BJ (cell line): ENCODE data around the gene AJM1. TPM values are rescaled to one million over a fixed set of nuclear protein-coding genes. Genes with fewer than 3 reads are reported as not detected.
"Not testable (repeated sequence)": the region's sequence is repeated elsewhere in the genome, so short reads cannot be mapped to it uniquely, and the experiment has no call there.

Experiments used
- CTCF ChIA-PET: fragments of 350-600 bp; formaldehyde crosslinking; extraction: SDS; loops from one replicate; lab custom pipeline; 2021; ENCODE audit warnings: antibody characterized with exemption, inconsistent platforms; lab: Yijun Ruan, JAX
- POLR2A ChIA-PET: fragments of 300-600 bp; sonication (Branson Sonifier 250); formaldehyde crosslinking; extraction: SDS; loops from one replicate; lab custom pipeline; 2021; ENCODE audit warnings: antibody characterized with exemption; lab: Charles Lee
- DNase-seq: peaks from one replicate; pipeline ENCODE4 v3.0.0-alpha.2; 2011; ENCODE audit warnings: low read depth
- H3K27me3 ChIP-seq: 2 replicates; pipeline ENCODE4 v1.6.0; 2011; ENCODE audit warnings: low read length; ENCODE audit not compliant: control insufficient read depth, insufficient read depth
- H3K36me3 ChIP-seq: 2 replicates; pipeline ENCODE4 v1.5.1; 2011; ENCODE audit warnings: low read length; ENCODE audit not compliant: control insufficient read depth, insufficient read depth
- H3K4me3 ChIP-seq: 2 replicates; pipeline ENCODE4 v1.5.1; 2011; ENCODE audit warnings: low read depth, mild to moderate bottlenecking, control low read depth, low read length
- polyA plus RNA-seq: library from polyadenylated mRNA; depleted of rRNA; stranded (reverse); fragments of >200 nt; gene quantifications from 2 replicates; pipeline ENCODE4 v1.2.3, GENCODE V29; 2011
- TF ChIP-seq, protein P1 (sequence below): IDR thresholded peaks from 2 replicates; pipeline ENCODE4 v1.5.1; 2011; ENCODE audit warnings: low read depth, mild to moderate bottlenecking, control low read depth, inconsistent platforms, low read length, moderate library complexity; ENCODE audit not compliant: insufficient read depth

The AJM1 gene
- polyA plus RNA-seq, 1 experiment = 0.86 TPM

DNA sequence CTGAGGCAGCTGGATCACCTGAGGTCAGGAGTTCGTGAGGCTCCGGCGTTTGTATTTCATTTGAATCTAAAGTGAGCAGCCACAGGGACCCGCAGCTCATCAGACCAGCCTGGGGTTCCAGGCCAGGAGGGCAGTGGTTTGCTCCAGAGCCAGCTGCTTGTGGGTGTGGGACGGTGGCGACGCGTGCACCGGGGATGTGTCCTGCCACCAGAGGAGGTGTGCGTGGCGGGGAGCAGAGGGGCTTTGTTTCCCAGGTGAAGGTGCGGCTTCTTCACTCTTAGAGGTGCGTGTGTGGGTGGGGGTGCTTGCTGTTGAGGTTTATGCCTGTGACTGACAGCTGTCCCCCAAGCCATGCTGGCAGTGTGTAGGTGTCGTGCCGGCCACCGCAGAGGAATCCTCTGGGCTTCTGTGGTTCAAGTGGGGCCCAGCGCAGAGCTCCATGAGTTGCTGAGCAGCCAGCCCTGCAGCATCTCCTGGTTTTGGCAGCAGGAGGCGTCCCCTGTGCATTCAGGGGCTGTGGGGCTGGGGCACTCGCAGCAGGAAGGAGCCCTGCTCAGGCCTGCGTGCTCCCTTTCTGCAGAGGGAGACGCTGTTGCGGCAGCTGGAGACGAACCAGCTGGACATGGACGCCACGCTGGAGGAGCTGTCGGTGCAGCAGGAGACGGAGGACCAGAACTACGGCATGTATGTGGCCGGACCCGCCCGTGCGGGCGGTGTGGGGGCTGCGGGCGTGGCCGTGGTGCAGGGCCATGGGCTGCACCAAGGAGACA lies 6.9 kb upstream of the AJM1 start:
- ChIA-PET CTCF (interaction anchor here (1.1 to 2.3 kb wide), 2 partner anchors 7 to 194 kb away, joined by 3 to 8 read pairs; partner anchors contain the start of gene AJM1), POLR2A (no interaction called here)
- Histone ChIP-seq H3K36me3 (peaks cover 26% of the 10 kb centered on the region), H3K4me3 (no peak overlapping the region), H3K27me3 (no peaks in the 10 kb centered on the region)
- no peak for DNase-seq
- TF ChIP-seq, protein P1, sequence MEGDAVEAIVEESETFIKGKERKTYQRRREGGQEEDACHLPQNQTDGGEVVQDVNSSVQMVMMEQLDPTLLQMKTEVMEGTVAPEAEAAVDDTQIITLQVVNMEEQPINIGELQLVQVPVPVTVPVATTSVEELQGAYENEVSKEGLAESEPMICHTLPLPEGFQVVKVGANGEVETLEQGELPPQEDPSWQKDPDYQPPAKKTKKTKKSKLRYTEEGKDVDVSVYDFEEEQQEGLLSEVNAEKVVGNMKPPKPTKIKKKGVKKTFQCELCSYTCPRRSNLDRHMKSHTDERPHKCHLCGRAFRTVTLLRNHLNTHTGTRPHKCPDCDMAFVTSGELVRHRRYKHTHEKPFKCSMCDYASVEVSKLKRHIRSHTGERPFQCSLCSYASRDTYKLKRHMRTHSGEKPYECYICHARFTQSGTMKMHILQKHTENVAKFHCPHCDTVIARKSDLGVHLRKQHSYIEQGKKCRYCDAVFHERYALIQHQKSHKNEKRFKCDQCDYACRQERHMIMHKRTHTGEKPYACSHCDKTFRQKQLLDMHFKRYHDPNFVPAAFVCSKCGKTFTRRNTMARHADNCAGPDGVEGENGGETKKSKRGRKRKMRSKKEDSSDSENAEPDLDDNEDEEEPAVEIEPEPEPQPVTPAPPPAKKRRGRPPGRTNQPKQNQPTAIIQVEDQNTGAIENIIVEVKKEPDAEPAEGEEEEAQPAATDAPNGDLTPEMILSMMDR = no peak

DNA sequence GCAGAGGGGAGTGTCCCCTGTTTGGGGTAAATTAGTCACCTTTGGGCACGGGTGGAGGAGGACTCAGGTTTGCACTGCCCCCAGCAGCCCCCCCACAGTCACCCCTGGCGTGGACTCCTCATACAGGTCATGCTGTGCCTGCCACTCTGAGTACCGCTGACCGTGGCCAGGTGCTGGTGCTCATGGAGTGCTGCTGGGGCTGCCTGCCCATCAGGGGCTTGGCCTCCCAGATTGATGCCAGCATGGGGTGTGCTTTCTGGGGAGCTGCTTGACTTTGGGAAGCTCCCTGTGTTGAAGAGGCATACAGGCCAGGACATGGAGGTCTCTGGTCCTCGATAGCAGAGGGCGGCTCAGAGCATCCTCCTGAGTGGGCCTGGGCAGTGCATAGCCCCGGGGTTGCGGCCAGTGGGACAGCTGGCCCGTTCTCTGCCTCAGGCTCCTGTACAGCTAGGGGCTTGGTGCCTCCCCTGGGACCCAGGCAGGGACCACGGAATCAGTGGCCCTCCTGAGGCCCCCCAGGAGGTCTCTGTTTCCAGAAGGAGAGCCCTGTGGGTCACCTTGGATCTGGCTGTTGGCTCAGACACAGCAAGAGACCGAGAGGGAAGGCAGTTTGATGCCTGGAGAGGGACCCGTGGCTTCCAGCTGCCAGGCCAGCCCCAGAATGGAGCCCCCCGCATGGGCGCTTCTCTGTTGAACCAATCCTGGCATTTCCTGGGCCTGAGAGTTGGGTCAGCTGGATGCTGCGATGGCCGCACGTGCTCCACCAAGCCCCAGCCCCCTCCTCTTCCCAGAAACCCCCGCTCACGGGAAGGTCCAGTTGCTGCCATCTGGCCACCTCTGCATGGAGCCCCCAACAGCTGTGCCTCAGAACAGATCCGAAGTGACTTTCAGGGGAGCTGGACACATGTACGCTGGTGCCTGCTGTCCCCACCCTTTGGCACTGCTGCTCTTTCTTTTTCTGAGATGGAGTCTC lies 6.1 kb upstream of the AJM1 start:
- ChIA-PET CTCF (interaction anchor here (1.1 kb wide), 1 partner anchor 193 kb away, joined by 3 read pairs; no protein-coding TSS in a partner anchor), POLR2A (no interaction called here)
- H3K36me3 ChIP-seq = peaks cover 22% of the 10 kb centered on the region
- no peak for DNase-seq
- no peaks in the 10 kb centered on the region for H3K27me3 ChIP-seq
- TF ChIP-seq, protein P1 = no peak
- no peak overlapping the region for H3K4me3 ChIP-seq

DNA sequence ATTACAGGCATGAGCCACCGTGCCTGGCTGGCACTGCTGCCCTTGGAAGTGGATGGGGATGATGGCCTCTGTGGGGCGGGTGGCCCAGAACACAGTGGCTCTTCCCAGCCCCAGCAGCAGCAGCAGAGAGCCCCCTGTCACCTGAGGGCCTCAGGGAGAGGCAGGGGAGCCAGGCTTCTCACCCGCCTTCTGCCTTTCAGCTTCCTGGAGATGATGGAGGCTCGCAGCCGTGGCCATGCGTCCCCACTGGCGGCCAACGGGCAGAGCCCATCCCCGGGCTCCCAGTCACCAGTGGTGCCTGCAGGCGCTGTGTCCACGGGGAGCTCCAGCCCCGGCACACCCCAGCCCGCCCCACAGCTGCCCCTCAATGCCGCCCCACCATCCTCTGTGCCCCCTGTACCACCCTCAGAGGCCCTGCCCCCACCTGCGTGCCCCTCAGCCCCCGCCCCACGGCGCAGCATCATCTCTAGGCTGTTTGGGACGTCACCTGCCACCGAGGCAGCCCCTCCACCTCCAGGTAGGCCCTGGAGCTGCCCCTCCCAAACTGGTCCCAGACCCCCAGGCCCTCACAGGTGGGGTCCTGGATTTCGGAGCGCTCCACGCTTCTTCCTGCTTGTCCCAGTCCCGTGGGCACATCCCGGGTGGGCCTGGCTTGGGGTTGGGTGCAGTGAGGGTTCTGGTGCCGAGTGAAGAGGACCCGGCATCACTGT lies 5.0 kb upstream of the AJM1 start:
- no peaks in the 10 kb centered on the region for H3K27me3 ChIP-seq
- ChIA-PET CTCF (no interaction called here), POLR2A (no interaction called here)
- DNase-seq = no peak
- H3K4me3 ChIP-seq = no peak overlapping the region
- peaks cover 15% of the 10 kb centered on the region for H3K36me3 ChIP-seq
- TF ChIP-seq, protein P1 = no peak

DNA sequence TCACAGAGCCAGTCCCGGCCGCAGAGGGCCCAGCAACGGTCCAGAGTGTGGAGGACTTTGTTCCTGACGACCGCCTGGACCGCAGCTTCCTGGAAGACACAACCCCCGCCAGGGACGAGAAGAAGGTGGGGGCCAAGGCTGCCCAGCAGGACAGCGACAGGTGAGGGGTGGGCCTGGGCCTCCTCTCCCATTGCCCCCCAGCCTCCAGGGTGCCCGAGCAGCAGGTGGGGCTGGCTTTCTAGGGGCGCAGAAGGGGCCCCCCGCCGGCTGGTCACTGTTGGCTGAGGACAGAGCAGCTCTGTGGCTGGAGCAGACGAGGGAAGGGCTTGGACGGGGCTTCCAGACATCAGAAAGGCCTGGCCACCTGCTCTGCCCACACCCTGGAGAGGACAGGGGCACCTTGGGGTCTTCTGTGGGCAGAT lies 4.4 kb upstream of the AJM1 start:
- H3K36me3 ChIP-seq = peaks cover 14% of the 10 kb centered on the region
- POLR2A ChIA-PET, DNase-seq, CTCF ChIA-PET, H3K4me3 ChIP-seq, H3K27me3 ChIP-seq: not testable (repeated sequence)

DNA sequence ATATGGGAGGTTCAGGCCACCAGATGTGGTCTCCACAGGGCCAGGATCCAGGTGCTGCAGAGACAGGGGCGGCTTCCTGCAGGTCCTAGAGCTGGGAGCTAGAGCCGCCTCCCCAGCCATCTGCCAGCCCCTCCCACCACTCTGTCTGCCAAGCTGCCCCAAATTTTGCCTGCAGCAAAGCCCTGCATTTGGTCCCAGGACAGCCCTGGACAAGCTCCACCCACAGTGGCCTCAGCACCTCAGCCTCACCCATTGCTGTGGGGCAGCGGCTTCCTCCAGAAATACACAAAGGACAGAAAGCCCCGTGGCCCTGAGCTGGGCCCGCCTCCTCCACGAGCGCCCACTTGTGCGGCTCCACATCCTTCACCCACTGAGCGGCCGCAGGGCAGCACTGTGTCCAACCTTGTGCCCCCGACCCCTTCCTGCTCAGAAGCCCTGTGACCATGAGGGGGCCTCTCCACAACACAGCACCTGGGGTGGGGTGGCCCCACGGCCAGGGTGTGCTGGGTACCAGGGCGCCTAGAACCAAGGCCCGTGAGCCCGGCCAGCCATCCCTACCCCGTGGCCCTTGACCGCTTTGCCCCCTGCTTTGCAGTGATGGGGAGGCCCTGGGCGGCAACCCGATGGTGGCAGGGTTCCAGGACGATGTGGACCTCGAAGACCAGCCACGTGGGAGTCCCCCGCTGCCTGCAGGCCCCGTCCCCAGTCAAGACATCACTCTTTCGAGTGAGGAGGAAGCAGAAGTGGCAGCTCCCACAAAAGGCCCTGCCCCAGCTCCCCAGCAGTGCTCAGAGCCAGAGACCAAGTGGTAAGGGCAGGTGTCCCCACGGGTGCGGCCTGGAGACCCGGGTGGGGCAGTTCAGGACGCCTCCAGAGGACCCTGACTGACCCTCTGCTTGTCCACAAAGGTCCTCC lies 3.7 kb upstream of the AJM1 start:
- TF ChIP-seq, protein P1 = no peak
- Histone ChIP-seq H3K27me3 (no peaks in the 10 kb centered on the region), H3K36me3 (peaks cover 14% of the 10 kb centered on the region), H3K4me3 (no peak overlapping the region)
- POLR2A ChIA-PET = no interaction called here
- DNase-seq = no peak
- CTCF ChIA-PET = interaction anchor here (1.5 kb wide), 1 partner anchor 197 kb away, joined by 5 read pairs; no protein-coding TSS in a partner anchor
